Measurements from ENCODE around the gene ADGRG1. TPM values are rescaled to one million over a fixed set of nuclear protein-coding genes. Genes with fewer than 3 reads are reported as not detected.
"Not testable (repeated sequence)": the region's sequence is repeated elsewhere in the genome, so short reads cannot be mapped to it uniquely, and the experiment has no call there.

ADGRG1 gene
- polyA plus RNA-seq, 1 of the 3 experiments (the other 2 are of a cell fraction): 7.4 TPM

GRCh38 chr16:57669476-57670162, 41.2 kb downstream of the ADGRG1 start:
- no peaks in the 10 kb centered on the region for H3F3A ChIP-seq (replicated peaks; ENCODE audit: insufficient read depth)
- no peak overlapping the region for H3K27ac ChIP-seq (ENCODE audit: low read depth in 2 of 2, low read length in 1 of 2)
- no peaks in the 10 kb centered on the region for H3K9me3 ChIP-seq
- no peak overlapping the region for H3K9ac ChIP-seq
- no peak for DNase-seq
- H2AFZ ChIP-seq (ENCODE audit: low read depth): no peak overlapping the region
- no peaks in the 10 kb centered on the region for H3K36me3 ChIP-seq (replicated peaks in 1 of 2; ENCODE audit: control insufficient read depth in 1 of 2, insufficient read depth in 2 of 2, low read length in 1 of 2)
- H3K9me2 ChIP-seq: no peaks in the 10 kb centered on the region
- TF ChIP-seq FOXM1 (IDR thresholded peaks at IDR 0.05; ENCODE audit: low read depth) (no peak), PBX3 (IDR thresholded peaks at IDR 0.05) (no peak), CHD2 (IDR thresholded peaks at IDR 0.05; ENCODE audit: low read length, partially characterized antibody) (no peak)
- TF ChIP-seq, protein P1, sequence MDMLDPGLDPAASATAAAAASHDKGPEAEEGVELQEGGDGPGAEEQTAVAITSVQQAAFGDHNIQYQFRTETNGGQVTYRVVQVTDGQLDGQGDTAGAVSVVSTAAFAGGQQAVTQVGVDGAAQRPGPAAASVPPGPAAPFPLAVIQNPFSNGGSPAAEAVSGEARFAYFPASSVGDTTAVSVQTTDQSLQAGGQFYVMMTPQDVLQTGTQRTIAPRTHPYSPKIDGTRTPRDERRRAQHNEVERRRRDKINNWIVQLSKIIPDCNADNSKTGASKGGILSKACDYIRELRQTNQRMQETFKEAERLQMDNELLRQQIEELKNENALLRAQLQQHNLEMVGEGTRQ (IDR thresholded peaks at IDR 0.05; ENCODE audit: borderline replicate concordance, low read depth, low read length): no peak
- 76% methylated on average over 9 of the region's 12 CpGs for WGBS (ENCODE audit: low lambda C conversion rate)
- H3K4me3 ChIP-seq (ENCODE audit: low read depth in 2 of 2, low read length in 1 of 2): no peak overlapping the region
- POLR2A ChIA-PET: no interaction called here
- CTCF ChIA-PET: no interaction called here
- H3K27me3 ChIP-seq (ENCODE audit: insufficient read depth): peaks cover 7% of the 10 kb centered on the region; the same call in 1 of the 2 replicates
- H4K20me1 ChIP-seq (ENCODE audit: insufficient read depth): no peaks in the 10 kb centered on the region
- H3K4me1 ChIP-seq (ENCODE audit: control insufficient read depth in 1 of 2, insufficient read depth in 2 of 2, low read depth in 1 of 2, low read length in 1 of 2): peaks cover 0 to 11% of the 10 kb centered on the region in 2 experiments; a peak in 1 of 4 replicates
- H3K79me2 ChIP-seq (ENCODE audit: insufficient read depth): no peaks in the 10 kb centered on the region
- H3K4me2 ChIP-seq: no peak overlapping the region

DNA sequence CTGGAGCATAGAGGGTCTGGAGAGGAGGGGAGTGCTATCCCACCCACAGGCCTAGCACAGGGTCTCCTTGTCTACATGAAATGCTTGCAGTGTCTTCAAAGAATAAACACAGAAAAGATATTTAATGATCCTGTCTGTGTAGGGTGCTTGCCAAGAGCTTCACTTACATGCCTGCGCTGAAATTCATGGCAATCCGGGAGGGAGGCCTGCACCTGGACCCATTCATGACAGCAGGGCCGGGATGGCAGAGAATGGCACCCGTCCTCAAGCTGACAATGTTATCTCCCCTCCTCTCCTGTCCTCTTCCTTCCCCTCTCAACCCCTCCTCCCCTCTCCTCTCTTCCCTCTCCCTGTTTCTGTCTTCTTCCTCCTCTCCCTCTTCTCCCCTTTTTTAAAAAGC, 41.8 kb downstream of the ADGRG1 start:
- Histone ChIP-seq H3K4me1 (ENCODE audit: control insufficient read depth in 1 of 2, insufficient read depth in 2 of 2, low read depth in 1 of 2, low read length in 1 of 2) (peaks cover 0 to 11% of the 10 kb centered on the region in 2 experiments; a peak in 1 of 4 replicates), H3K9me3 (no peaks in the 10 kb centered on the region), H3K27me3 (ENCODE audit: insufficient read depth) (peaks cover 7% of the 10 kb centered on the region; the same call in 1 of the 2 replicates), H3K79me2 (ENCODE audit: insufficient read depth) (no peaks in the 10 kb centered on the region), H3K9ac (no peak overlapping the region), H3F3A (replicated peaks; ENCODE audit: insufficient read depth) (no peaks in the 10 kb centered on the region), H4K20me1 (ENCODE audit: insufficient read depth) (no peaks in the 10 kb centered on the region), H3K36me3 (replicated peaks in 1 of 2; ENCODE audit: control insufficient read depth in 1 of 2, insufficient read depth in 2 of 2, low read length in 1 of 2) (no peaks in the 10 kb centered on the region), H2AFZ (ENCODE audit: low read depth) (no peak overlapping the region), H3K27ac (ENCODE audit: low read depth in 2 of 2, low read length in 1 of 2) (no peak overlapping the region), H3K4me2 (no peak overlapping the region), H3K4me3 (ENCODE audit: low read depth in 2 of 2, low read length in 1 of 2) (no peak overlapping the region), H3K9me2 (no peaks in the 10 kb centered on the region)
- CTCF ChIA-PET: no interaction called here
- no peak for DNase-seq
- POLR2A ChIA-PET: no interaction called here
- WGBS (ENCODE audit: low lambda C conversion rate): 75% methylated on average over 4 of the region's 4 CpGs
- TF ChIP-seq EP300 (IDR thresholded peaks at IDR 0.05; ENCODE audit: borderline replicate concordance in 1 of 2, low read depth in 1 of 2, low read length in 1 of 2): no peak
- no peak for TF ChIP-seq RFX5 (IDR thresholded peaks at IDR 0.05; ENCODE audit: low read length)
- TF ChIP-seq TCF12 (IDR thresholded peaks at IDR 0.05): no peak
- TF ChIP-seq TAF1 (IDR thresholded peaks at IDR 0.05; ENCODE audit: borderline replicate concordance, low read depth, low read length): no peak
- no peak for TF ChIP-seq PBX3 (IDR thresholded peaks at IDR 0.05)
- no peak for TF ChIP-seq CHD2 (IDR thresholded peaks at IDR 0.05; ENCODE audit: low read length, partially characterized antibody)
- TF ChIP-seq SMC3 (IDR thresholded peaks at IDR 0.05; ENCODE audit: low read depth, low read length): no peak
- TF ChIP-seq CTCF (IDR thresholded peaks at IDR 0.05): no peak
- no peak for TF ChIP-seq RXRA (IDR thresholded peaks at IDR 0.05; ENCODE audit: borderline replicate concordance, low read depth)
- TF ChIP-seq FOXJ3 (CRISPR knock-in tag; IDR thresholded peaks at IDR 0.05): no peak

DNA sequence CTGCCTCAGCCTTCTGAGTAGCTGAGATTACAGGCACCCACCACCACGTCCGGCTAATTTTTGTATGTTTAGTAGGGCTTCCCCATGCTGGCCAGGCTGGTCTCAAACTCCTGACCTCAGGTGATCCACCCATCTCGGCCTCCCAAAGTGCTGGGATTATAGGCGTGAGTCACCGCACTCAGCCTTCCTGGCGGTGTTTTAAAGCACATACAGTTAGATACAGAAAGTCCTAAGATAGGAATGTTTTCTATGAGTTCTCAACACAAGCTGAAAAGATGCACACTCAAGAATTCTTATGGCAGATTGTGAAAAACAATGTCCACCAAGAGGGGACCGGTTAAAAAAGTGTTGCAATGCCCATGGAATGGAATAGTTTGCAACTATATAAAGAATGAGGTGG, 43.0 kb downstream of the ADGRG1 start:
- H3K36me3 ChIP-seq (replicated peaks in 1 of 2; ENCODE audit: control insufficient read depth in 1 of 2, insufficient read depth in 2 of 2, low read length in 1 of 2); H3K9me2 ChIP-seq; H3K27ac ChIP-seq (ENCODE audit: low read depth in 2 of 2, low read length in 1 of 2); H3K9ac ChIP-seq; H2AFZ ChIP-seq (ENCODE audit: low read depth); H3K4me2 ChIP-seq; H3K4me3 ChIP-seq (ENCODE audit: low read depth in 2 of 2, low read length in 1 of 2); H3F3A ChIP-seq (replicated peaks; ENCODE audit: insufficient read depth); H3K9me3 ChIP-seq; DNase-seq; H3K79me2 ChIP-seq (ENCODE audit: insufficient read depth); H3K27me3 ChIP-seq (ENCODE audit: insufficient read depth); POLR2A ChIA-PET; H4K20me1 ChIP-seq (ENCODE audit: insufficient read depth): not testable (repeated sequence)
- H3K4me1 ChIP-seq (ENCODE audit: control insufficient read depth in 1 of 2, insufficient read depth in 2 of 2, low read depth in 1 of 2, low read length in 1 of 2): peaks cover 0 to 11% of the 10 kb centered on the region in 2 experiments; a peak in 1 of 4 replicates
- WGBS (ENCODE audit: low lambda C conversion rate): 74% methylated on average over 7 of the region's 7 CpGs
- CTCF ChIA-PET: interaction anchor here (0.8 to 2.1 kb wide), 4 partner anchors 23 to 80 kb away, joined by 3 to 7 read pairs (median 4); no protein-coding TSS in a partner anchor
